Measurements from ENCODE around the gene DUSP5.
"Not testable (repeated sequence)": the region's sequence is repeated elsewhere in the genome, so short reads cannot be mapped to it uniquely, and the experiment has no call there.

DUSP5 gene

GRCh38 chr10:110523736-110524135 is 26.0 kb downstream of the DUSP5 start:
- no peak for DNase-seq

GRCh38 chr10:110524179-110524858 is 26.6 kb downstream of the DUSP5 start:
- no peak for DNase-seq

- no peak for DNase-seq
These were observed 27.1 kb downstream of the DUSP5 start for GRCh38 chr10:110524859-110525232.

- no peak for DNase-seq
These were observed 27.9 kb downstream of the DUSP5 start for GRCh38 chr10:110525349-110526260.

GRCh38 chr10:110527731-110528171 is 30.0 kb downstream of the DUSP5 start:
- no peak for DNase-seq

GRCh38 chr10:110528224-110528996 is 30.7 kb downstream of the DUSP5 start:
- DNase-seq = no peak

- not testable (repeated sequence) for DNase-seq
These were observed 31.4 kb downstream of the DUSP5 start for GRCh38 chr10:110528997-110529524.

- no peak for DNase-seq
These were observed 31.9 kb downstream of the DUSP5 start for GRCh38 chr10:110529596-110530011.

- DNase-seq = no peak
These were observed 32.6 kb downstream of the DUSP5 start for GRCh38 chr10:110530131-110530831.

- DNase-seq = no peak
These were observed 34.0 kb downstream of the DUSP5 start for GRCh38 chr10:110531687-110532086.

GRCh38 chr10:110532628-110533027 is 34.9 kb downstream of the DUSP5 start:
- DNase-seq = not testable (repeated sequence)

- peak; percentile 45 for DNase-seq
These were observed 35.4 kb downstream of the DUSP5 start for GRCh38 chr10:110533149-110533548.

- DNase-seq = no peak
These were observed 36.9 kb downstream of the DUSP5 start for GRCh38 chr10:110534571-110534970.

GRCh38 chr10:110535958-110536891 is 38.5 kb downstream of the DUSP5 start:
- DNase-seq = peak; percentile 51

GRCh38 chr10:110539091-110539490 is 41.4 kb downstream of the DUSP5 start:
- DNase-seq = no peak

- no peak for DNase-seq
These were observed 42.3 kb downstream of the DUSP5 start for GRCh38 chr10:110540031-110540430.

- DNase-seq = peak; percentile 64
These were observed 47.3 kb downstream of the DUSP5 start for GRCh38 chr10:110544958-110545537.

- DNase-seq = no peak
These were observed 48.4 kb downstream of the DUSP5 start for GRCh38 chr10:110546077-110546476.

GRCh38 chr10:110546499-110547110 is 48.9 kb downstream of the DUSP5 start:
- no peak for DNase-seq

- DNase-seq = peak; percentile 90
These were observed 49.5 kb downstream of the DUSP5 start for GRCh38 chr10:110547139-110547761.
